ENCODE data around the gene ANKRD12. TPM values are rescaled to one million over a fixed set of nuclear protein-coding genes. Genes with fewer than 3 reads are reported as not detected.

The ANKRD12 gene
- total RNA-seq, 1 experiment from 2014 or later = 24.5 TPM

DNA sequence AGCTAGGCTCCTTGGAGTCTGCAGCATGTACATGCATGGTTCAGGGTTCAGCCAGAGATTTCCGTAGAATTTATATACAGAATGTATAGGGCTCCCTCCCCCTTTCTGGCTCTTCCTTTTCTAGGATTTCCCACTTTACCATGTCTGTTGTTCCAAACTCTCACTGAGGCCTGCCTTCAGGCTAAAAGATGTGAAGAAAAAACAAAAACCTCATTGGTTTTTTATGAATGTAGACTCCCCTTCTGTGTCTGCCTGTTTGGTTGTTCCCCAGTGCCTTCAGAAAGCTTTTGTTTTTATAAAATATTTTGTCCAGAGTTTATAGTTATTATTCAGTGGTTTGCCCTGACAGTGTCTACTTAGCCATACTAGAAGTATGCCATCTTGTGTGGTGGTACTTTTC lies 30.5 kb upstream of the ANKRD12 start:
- no peak for DNase-seq (ENCODE audit: low read depth)

DNA sequence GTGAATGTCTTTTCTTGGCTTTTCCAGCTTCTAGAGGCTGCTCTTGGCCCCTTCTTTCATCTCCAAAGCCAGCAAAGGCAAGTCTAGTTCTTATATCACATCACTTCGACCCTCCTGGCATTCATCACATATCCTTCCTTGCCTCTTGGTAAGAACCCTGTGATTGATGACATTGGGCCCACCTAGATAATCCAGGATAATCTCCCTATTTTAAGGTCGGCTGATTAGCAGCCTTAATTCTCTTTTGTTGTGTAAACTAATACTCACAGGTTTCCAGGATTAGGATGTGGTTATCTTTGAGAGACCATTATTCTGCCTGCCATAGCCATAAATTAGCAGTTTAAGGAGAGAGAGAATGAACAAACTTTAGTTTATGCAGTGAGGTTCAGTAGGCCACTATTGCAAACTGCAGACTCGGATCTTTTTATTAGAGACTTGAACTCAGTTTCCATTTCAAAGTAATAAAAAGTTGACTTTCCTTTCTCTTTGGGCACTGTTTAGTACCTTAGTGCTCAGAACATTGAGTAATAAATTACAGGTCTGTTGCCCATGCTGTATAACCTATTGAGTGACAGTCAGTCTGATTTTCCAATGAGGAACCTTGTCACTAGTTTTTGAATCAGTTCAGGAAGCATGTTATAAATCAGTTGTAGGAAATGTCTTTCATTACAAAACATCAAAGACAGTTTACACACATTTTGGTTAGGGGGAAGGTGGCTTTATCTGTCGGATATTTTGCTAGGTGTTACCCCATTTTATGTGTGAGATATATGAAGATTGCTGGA lies 29.6 kb upstream of the ANKRD12 start:
- DNase-seq (ENCODE audit: low read depth) = no peak

DNA sequence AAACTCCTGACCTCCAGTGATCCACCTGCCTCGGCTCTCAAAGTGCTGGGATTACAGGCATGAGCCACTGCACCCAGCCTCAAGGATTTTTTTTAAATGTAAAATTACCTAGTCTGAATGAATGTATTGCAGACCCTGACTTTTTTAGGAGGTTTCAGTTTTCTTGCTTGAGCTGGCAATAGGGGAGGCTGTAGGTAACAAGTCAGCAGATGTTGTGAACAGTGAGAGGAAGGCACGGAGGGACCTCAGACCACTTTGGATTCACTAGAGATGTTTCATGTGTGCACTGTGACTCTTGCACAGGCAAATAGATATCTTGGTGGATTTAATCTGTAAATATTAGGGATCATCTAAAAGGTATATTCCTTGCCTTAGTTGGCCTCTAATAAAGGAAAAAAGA lies 27.7 kb upstream of the ANKRD12 start:
- no peak for DNase-seq (ENCODE audit: low read depth)

DNA sequence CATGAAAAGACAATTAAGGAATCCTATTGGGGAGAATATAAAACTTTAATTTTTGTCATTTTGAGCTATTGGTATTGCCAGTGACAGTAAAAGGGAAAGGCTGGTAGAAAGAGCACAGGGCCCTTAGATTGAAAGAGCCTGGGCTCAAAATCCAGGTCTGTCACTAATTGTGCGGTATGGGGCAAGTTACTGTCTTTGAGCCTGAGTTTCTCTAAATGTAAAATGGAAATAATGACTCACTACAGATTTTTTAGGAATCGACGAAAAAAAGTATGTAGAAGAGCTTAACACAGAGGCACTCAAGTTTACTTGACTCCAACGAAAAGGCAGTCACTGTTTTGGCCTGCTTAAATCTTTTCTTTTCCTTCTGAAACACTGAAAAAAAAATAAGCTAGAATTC lies 27.1 kb upstream of the ANKRD12 start:
- peak; percentile 9 for DNase-seq (ENCODE audit: low read depth)

DNA sequence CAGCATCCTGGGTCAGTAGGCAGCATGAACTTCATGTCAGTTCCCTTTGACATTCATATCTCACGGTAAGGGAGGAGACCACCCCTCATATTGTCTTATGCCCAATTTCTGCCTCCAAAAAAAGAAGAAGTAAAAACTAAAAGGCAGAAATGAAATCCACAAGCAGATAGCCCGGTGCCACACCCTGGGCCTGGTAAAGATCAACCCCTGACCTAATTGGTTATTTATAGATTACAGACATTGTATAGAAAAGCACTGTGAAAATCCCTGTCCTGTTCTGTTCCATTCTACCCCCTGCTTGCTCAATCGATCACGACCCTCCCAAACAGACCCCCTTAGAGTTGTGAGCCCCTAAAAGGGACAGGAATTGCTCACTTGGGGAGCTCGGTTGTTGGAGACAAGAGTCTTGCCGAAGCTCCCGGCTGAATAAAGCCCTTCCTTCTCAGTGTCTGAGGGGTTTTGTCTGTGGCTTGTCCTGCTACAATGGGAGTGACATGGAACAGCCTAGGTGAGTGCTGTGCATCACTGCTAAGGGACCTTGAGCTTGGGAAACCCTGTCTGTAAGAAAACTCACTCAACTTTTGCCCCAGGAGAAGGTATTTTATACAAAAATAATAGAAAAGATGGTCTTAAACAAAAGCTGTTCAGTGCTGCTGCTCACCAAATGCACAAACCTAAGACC lies 23.0 kb upstream of the ANKRD12 start:
- no peak for DNase-seq (ENCODE audit: low read depth)

DNA sequence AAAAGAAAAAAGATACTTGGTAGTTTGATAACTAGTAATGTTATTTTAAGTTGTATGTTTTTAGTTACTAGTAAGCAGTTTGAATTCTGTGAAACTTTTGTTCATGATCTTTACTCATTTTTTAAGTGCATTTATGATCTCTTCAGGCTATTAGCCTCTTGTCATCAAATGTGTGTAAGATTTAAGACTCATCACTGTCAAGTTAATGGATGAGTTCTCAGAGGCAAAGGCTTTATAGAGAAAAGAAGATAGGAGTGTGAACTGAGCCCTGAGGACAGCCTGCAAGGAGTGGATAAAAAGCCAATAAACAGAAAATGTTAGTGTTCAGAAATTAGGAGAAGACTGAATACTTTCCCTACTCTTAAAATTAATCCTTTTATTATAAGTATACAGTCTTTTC lies 20.6 kb upstream of the ANKRD12 start:
- no peak for DNase-seq (ENCODE audit: low read depth)

DNA sequence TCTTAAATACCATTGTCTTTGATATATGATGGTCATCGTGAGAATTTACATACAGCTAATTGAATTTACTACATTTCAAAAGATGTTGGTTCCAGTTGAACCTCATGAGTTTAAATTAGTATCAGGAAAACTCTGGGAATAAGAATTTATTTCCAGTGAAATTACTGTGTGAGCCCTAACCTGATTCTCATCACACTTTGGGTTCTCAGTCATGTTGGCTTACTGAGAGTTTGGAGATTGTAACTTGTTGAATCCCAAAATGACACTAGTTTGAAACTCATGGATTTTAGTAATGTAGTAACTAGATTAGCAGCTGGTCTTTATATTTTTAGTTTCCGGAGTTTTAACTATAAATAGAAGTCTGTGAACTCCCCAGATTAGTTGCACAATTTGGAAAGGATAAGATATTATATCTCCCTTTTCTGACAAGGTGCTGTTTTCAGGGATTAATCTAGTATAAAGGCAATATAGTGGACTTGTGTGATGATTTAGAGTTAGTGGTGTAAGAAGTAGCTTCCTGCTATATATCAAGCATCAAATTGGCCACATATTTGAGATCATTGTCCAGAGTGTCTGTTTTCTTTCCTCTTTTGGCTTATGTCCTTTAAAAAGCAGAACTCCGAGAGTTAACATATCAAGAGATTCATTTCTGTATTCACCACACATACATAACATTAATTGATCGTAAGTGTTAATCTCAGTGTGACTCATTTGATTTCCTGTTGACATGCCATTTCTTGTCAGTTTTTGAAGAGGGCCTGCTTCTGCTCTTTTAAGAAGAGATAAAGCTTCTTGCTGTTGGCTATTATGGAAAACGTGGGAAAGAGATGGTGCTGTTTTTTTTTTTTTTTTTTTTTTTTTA lies 18.4 kb upstream of the ANKRD12 start:
- no peak for DNase-seq (ENCODE audit: low read depth)

DNA sequence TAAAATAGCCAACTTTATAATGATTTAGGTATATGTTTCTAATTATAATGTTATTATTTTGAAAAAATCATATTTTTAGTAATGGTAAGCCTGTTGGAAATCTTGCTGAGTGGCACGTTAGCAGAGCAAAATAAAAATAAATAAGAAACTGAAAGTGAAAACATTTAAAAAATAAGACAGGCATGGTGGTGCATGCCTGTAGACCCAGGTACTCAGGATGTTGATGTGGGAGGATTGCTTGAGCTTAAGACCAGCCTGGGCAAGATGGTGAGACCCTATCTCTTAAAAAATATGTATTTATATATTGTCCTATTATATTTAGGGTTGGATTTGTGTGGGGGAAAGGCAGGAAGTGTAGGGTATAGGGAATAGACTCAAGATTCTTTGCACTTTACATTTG lies 15.8 kb upstream of the ANKRD12 start:
- no peak for DNase-seq (ENCODE audit: low read depth)

DNA sequence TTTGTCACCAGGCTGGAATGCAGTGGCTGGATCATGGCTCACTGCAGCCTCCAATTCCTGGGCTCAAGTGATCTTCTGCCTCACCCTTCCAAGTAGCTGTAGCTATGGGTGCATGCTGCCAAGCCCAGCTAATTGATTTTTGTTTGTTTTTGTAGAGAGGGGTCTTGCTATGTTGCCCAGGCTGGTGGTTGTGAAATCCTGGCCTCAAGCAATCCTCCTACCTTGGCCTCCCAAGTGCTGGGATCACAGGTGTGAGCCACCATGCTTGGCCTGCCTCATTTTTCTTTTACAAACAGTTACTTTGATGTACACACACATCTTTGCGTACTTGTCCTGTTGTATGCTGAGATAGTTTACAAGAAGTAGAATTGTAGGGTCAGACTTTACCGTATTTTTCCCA lies 13.1 kb upstream of the ANKRD12 start:
- DNase-seq (ENCODE audit: low read depth) = no peak

DNA sequence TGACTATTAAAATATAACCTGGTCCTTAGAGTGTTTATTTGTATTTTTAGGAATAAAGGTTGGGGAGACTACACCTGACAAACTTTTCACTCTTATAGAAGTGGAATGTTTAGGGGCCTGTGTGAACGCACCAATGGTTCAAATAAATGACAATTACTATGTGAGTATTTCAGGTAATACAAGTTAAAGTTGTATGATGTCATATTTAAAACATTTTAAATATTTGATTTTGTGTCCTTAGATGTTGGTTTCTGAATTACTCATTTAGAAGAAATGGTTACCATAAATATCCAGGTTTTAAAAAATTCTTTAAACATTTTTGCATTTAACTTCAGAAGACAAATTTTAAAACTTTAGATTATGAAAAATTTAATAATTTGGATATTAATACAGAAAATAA lies 11.8 kb upstream of the ANKRD12 start:
- DNase-seq (ENCODE audit: low read depth) = no peak

DNA sequence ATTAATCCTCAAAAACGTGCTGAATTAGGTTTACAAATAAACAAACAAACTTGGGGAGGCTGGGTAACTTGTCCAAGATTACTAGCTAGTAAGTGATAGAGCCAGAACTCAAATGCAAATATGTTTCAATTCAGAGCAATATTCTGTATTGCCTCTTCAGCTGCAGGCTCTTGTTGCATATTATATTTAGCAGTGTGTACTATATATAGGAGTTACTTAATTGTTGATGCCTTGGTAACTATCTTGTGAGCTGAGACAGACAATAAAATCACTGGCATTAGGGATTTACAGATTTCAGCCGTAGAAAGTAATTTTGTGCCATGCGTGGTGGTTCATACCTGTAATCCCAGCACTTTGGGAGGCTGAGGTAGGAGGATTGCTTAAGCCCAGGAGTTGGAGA lies 10.2 kb upstream of the ANKRD12 start:
- no peak for DNase-seq (ENCODE audit: low read depth)

DNA sequence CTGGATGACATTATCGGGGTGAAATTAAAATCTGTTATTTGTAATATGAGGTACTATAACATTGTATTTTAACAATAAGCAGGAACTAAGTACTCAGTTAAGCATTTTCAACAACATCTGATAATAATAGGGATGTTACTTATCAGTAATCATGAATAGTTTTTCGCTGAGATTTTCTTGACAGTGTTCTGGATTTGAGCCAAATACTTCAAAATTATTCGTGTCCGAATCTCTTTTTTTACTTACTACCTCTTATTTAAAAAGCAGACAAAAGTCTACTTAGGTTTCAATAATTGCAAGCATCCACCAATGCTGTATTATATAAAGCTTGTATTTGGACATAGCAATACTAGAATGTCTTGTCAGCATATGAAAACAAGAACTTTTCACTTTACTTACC lies 6.4 kb upstream of the ANKRD12 start:
- DNase-seq (ENCODE audit: low read depth) = no peak

DNA sequence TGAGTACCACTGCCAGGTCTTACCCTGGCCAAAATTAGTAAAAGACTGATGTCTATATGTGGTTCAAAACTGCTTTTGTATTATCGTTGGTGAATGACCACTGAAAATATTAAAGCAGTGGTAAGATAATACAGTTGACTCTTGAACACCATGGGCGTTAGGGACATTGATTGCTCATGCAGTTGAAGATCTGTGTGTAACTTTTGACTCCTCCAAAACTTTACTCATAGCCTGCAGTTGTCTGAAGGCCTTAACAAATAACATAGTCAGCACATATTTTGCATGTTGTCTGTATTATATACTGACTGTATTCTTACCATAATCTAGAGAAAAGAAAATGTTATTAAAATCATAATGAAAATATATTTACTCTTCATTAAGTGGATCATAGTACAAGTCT lies 5.8 kb upstream of the ANKRD12 start:
- no peak for DNase-seq (ENCODE audit: low read depth)

DNA sequence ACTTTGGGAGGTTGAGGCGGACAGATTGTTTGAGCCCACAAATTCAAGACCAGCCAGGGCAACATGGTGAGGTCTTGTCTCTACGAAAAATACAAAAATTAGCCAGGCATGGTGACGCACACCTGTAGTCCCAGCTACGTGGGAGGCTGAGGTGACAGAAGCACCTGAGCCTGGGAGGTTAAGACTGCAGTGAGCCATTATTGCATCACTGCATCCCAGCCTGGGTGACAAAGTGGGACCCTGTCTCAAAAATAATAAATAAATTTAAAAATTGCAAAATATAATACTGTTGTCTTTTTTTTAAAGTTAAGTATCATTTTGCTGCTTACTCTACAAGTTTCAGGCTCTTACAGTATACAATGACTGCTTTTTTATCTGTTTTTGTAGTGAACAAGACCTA lies 4.0 kb upstream of the ANKRD12 start:
- DNase-seq (ENCODE audit: low read depth) = no peak

DNA sequence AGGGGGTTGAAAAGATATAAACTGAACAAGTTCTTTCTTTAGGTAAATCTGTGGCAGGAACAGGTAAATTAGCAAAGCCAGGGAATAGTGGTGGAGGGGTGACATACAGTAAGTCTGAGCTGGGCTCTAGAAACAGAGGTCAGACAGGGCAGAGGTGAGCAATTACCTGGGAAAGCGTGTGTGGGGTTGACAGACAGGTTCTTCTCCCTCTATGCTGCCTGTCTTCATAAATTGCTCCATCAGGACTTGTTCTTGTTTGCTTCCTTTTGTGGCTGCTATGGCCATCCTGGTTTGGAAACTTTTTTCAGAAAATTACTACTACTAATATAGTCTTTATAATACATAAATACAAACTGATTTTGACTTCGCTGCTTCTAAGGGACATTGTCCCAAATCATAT lies 3.4 kb upstream of the ANKRD12 start:
- no peak for DNase-seq (ENCODE audit: low read depth)

DNA sequence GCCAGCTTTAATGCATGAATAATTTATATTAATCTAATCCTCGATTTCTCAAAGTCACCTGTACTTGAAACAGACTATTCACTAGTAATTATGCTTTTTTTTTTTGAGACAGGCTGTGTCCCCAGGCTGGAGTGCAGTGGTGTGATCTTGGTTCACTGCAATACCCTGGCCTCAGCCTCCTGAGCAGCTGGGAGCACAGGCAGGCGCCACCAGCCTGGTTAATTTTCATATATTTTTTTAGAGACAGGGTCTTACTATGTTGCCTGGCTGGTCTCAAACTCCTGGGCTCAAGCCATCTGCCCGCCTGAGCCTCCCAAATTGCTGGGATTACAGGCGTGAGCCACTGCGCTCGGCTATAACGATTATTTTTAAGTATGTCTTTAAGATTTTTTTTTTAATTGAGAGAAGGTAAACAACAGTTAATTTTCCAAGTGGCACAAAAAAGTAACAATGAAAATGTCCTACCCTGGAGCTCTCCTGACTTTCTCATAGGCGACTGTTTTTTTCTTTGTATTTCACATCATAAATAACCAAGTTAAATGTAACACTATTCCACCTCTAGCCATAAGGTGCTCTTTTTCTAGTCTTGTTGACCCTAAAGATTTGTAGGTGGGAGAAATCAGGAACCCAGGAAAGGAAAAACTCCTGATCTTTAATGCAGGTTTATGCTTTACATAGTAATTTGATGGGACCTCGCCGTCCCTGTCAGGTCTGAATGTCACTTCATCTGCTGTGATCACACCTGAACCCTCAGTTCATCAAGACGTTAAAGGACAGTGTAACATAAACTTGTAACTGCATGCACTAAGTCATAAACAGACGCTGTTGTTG lies 1.3 kb upstream of the ANKRD12 start:
- no peak for DNase-seq (ENCODE audit: low read depth)

DNA sequence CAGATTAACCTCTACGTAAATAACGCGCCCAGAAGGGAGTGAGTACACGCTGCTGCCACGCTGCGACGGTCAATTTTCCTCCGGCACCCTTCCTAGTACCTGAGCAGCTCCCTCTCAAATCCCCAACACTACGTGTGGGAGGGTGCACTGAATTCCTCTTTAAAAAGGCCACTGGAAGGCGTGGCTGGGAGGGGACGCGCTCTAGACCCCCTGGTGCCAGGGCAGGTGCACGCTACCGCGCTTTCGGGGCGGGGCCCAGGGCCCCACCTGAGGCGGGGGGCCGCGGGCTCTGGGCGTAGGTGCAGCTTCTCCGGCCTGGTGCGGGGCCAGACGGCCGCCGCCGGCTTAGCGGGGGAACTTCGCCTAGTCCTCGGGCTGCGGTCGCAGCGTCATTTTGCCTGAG lies 668 bp upstream of the ANKRD12 start:
- peak; percentile 51 for DNase-seq (ENCODE audit: low read depth)

DNA sequence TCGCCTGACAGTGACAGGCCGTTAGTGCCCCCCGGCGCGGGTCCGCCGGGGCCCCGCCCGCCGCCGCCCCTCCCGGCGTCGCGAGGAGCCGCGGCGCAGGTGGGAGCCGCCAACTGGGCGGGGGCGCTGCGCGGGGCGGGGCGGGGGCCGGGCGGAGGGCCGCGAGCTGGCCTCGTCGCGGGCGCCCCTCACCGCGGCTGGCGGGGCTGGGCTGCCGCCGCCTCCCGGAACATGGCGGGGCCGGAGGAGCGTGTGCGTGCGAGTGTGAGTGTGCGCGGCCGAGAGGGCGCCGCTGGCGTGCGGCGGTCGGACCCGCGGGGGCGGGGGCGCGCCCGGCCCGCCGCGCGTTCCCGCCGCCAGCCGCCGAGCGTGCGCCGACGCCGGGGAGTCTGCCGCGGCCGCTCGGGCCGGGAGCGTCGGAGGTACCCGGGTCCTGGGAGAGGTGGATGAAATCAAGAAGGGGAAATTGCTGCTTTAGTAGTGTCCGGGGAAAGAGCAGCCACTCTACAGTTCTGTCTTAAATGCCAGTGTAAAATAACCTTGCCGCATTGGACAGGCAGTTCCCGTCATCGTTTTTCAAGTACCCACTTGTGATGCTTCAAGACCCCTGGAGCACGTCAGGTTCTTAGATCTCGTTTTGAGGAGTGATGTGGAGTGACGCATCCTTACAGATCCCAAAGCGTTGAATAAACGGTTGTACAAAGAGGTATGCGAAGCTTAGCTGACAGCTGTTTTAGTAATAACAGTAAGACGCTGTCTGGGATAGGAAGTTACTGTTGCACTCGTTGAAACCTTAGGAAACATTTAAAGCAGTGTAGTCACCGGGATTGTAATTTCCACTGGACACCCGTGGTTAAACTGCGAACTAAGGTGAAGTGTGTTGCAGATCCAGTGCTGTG lies 836 bp downstream of the ANKRD12 start:
- peak; percentile 80 for DNase-seq (ENCODE audit: low read depth)

DNA sequence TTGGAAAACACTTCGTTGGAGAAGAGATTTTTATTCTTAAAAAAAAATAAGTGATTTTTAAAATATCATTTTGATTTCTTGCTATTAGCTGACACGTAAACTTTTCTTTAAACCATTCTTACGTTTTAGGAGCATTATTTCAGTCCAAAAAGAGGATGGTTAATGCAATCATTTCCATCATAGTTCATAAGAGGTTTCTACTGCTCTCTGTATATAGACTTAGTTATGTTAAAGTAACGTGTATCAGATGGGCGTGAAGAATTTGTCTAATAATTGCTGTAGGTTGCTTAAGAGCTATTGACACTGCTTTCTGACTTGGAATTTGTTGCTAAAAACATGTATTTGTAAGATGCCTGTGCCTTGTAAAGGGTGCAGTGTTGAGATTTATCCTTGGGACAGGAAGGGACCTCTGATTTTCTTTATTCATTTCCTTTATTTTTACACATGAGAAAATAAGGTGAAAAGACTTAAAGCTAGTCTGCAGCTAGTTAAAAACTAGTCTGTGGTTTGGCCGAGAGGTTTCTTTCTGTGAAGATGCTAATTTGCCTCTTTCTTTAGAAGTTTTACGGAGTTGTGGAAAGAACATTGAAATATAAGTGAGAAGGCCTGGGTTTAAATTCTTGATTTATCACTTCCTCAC lies 2.9 kb downstream of the ANKRD12 start:
- DNase-seq (ENCODE audit: low read depth) = no peak

DNA sequence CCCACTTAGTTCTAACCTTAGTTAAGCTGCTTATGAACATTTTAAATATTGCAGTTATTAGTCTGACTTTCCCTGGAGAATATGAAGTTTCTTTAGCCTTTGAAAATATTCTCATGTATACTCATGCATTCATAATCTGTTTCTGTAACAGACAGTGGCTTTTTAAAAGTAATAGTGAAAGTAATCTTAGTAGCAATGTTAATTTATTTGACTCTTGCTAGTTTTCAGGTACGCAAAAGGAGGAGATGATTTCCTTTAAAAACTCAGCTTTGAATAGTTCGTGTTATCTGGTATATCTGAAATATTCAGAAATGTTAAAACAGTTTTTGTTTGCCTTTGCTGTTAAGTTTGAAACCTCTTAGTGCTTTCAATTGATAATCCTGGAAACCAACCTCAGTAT lies 3.8 kb downstream of the ANKRD12 start:
- no peak for DNase-seq (ENCODE audit: low read depth)

All from M059J (cell line).